Prostate gland (tissue), 2 donors: ENCODE results near the gene ELF2. TPM values are rescaled to one million over a fixed set of nuclear protein-coding genes. Genes with fewer than 3 reads are reported as not detected.
A peak's percentile ranks its signal among the peaks of the same experiment; 100 is the strongest.

ENCODE experiments used
- DNase-seq: peaks from one replicate; pipeline ENCODE4 v3.0.0-alpha.2; 2019; ENCODE audit warnings: low spot score
- H3K27ac ChIP-seq, 2 donors: fragments of 200-600 bp; sonication (generic); 2 replicates each; pipeline ENCODE4 v1.5.1; 2017 to 2019
- H3K27me3 ChIP-seq: fragments of 200-600 bp; sonication (generic); replicated peaks from 2 replicates; pipeline ENCODE4 v1.5.1; 2019; ENCODE audit not compliant: insufficient read depth
- H3K36me3 ChIP-seq, 2 donors: fragments of 200-600 bp; sonication (generic); 1 replicate in 1 of 2; 2 replicates in 1 of 2; pipeline versions ENCODE4 v1.5.1 to v1.8.1; 2017 to 2019
- H3K4me1 ChIP-seq: fragments of 200-600 bp; sonication (generic); replicated peaks from 2 replicates; pipeline ENCODE4 v1.5.1; 2019
- H3K4me3 ChIP-seq, 2 donors: fragments of 200-600 bp; sonication (generic); 2 replicates each; pipeline ENCODE4 v1.5.1; 2017 to 2019
- H3K9me3 ChIP-seq: fragments of 200-600 bp; sonication (generic); 2 replicates; pipeline ENCODE4 v1.5.1; 2017
- CTCF ChIP-seq, 4 experiments: fragments of 200-600 bp in 2 of 4; fragments of 450-650 bp in 2 of 4; sonication (generic) in 2 of 4; IDR thresholded peaks; 1 replicate in 3 of 4; 2 replicates in 1 of 4; pipeline ENCODE4 v1.5.1; 2016 to 2019; ENCODE audit warnings: antibody characterized with exemption in 4 of 4, mild to moderate bottlenecking in 2 of 4, moderate library complexity in 2 of 4
- POLR2A ChIP-seq: fragments of 450-650 bp; IDR thresholded peaks from one replicate; pipeline ENCODE4 v1.6.1; 2016; ENCODE audit warnings: antibody characterized with exemption, mild to moderate bottlenecking
- POLR2AphosphoS5 ChIP-seq: sonication (generic); formaldehyde crosslinking; IDR thresholded peaks from one replicate; pipeline ENCODE4 v1.6.1; 2017; ENCODE audit warnings: antibody characterized with exemption
- WGBS: methylation state at CpG from one replicate; pipeline ENCODE4 v1.1.5; 2018; 5-methylcytosine and 5-hydroxymethylcytosine counted together
- intact Hi-C: fragments of 100-400 bp; cut with DNase I; formaldehyde crosslinking; loops from one replicate; pipeline ENCODE4 v1.14.2; 2022
- total RNA-seq, 2 donors: library from RNA; depleted of rRNA; stranded (reverse); fragments of >200 nt; gene quantifications; one replicate each; pipeline ENCODE4 v1.1.0, GENCODE V29; 2016

ELF2 gene
- total RNA-seq, 2 donors from 2014 or later, result 53.2 to 61.7 TPM

GRCh38 chr4:139084804-139085093 is 92.3 kb downstream of the ELF2 start:
- TF ChIP-seq POLR2A, result no peak
- no peak for TF ChIP-seq POLR2AphosphoS5
- TF ChIP-seq CTCF (IDR thresholded peaks at IDR 0.05), result no peak
- no peaks in the 10 kb centered on the region for H3K4me1 ChIP-seq
- peak overlapping the region; percentile 95 to 97 for H3K27ac ChIP-seq
- DNase-seq, result no peak
- H3K27me3 ChIP-seq, result no peaks in the 10 kb centered on the region
- 0% methylated on average over 2 of the region's 2 CpGs for WGBS
- H3K36me3 ChIP-seq, result no peaks in the 10 kb centered on the region
- H3K4me3 ChIP-seq, result peak overlapping the region; percentile 72 to 78
- H3K9me3 ChIP-seq, result no peaks in the 10 kb centered on the region
- intact Hi-C loops, result loop anchor here (5.0 kb wide), 1 partner anchor 52 kb away; no protein-coding TSS in a partner anchor

- WGBS, result under 1% methylated on average over 30 of the region's 68 CpGs
- TF ChIP-seq CTCF (IDR thresholded peaks at IDR 0.05) (peak in 3 of 4 experiments; percentile 28 to 53 (median 34)), POLR2A (peak; percentile 30), POLR2AphosphoS5 (no peak)
- H3K27ac ChIP-seq, result peak overlapping the region; percentile 95 to 97
These were observed 92.8 kb downstream of the ELF2 start for GRCh38 chr4:139083956-139084803.

GRCh38 chr4:139083607-139083955 is 93.4 kb downstream of the ELF2 start:
- DNase-seq, result peak; percentile 64
- Histone ChIP-seq H3K27me3 (no peaks in the 10 kb centered on the region), H3K4me1 (no peaks in the 10 kb centered on the region), H3K9me3 (no peaks in the 10 kb centered on the region), H3K4me3 (peak overlapping the region; percentile 72 to 78), H3K36me3 (no peaks in the 10 kb centered on the region), H3K27ac (peak overlapping the region; percentile 95 to 97)
- WGBS, result 0% methylated on average over 33 of the region's 34 CpGs
- TF ChIP-seq CTCF (IDR thresholded peaks at IDR 0.05) (no peak), POLR2A (peak; percentile 29), POLR2AphosphoS5 (no peak)
- intact Hi-C loops, result loop anchor here (2.0 to 5.0 kb wide), 2 partner anchors 51 to 93 kb away; partner anchors contain the start of gene ELF2

More at GRCh38 chr4:139083956-139084803, 92.8 kb downstream of the ELF2 start:
- H3K4me1 ChIP-seq, result no peaks in the 10 kb centered on the region
- no peaks in the 10 kb centered on the region for H3K27me3 ChIP-seq
- H3K4me3 ChIP-seq, result peak overlapping the region; percentile 72 to 78
- intact Hi-C loops, result loop anchor here (2.0 to 5.0 kb wide), 2 partner anchors 52 to 93 kb away; partner anchors contain the start of gene ELF2
- DNase-seq, result peak; percentile 83
- H3K36me3 ChIP-seq, result no peaks in the 10 kb centered on the region
- no peaks in the 10 kb centered on the region for H3K9me3 ChIP-seq

- peak overlapping the region; percentile 95 to 97 for H3K27ac ChIP-seq
- H3K36me3 ChIP-seq, result no peaks in the 10 kb centered on the region
- H3K9me3 ChIP-seq, result no peaks in the 10 kb centered on the region
- WGBS, result under 1% methylated on average over 38 of the region's 38 CpGs
- intact Hi-C loops, result loop anchor here (2.0 to 5.0 kb wide), 2 partner anchors 51 to 94 kb away; partner anchors contain the start of gene ELF2
- peak overlapping the region; percentile 72 to 78 for H3K4me3 ChIP-seq
- peak; percentile 97 for DNase-seq
- TF ChIP-seq POLR2AphosphoS5 (peak; percentile 95), CTCF (IDR thresholded peaks at IDR 0.05) (peak in 2 of 4 experiments; percentile 16 to 35), POLR2A (peak; percentile 49)
- H3K4me1 ChIP-seq, result no peaks in the 10 kb centered on the region
- no peaks in the 10 kb centered on the region for H3K27me3 ChIP-seq
These were observed 94.0 kb downstream of the ELF2 start for GRCh38 chr4:139082750-139083606.
